Stimulated activated memory B cell treated with anti-CD40 and anti-IgM and Interleukin-4, amounts not matched to agents 10 μg/mL and 1 μg/mL and 100 μg/mL, for 72 hours (primary cell): ENCODE measurements around the gene DHH.

Experiments
- ATAC-seq: fragments of 150-1000 bp; cut with Tn5 transposase; 2 replicates; pipeline ENCODE4 v1.10.0; 2021
- H3K27ac Mint-ChIP-seq: one replicate; pipeline ENCODE4 v1.8.0; 2022; ENCODE audit warnings: mild to moderate bottlenecking, mixed read lengths
- H3K27me3 Mint-ChIP-seq: one replicate; pipeline ENCODE4 v1.8.0; 2022; ENCODE audit warnings: mixed read lengths
- H3K36me3 Mint-ChIP-seq: one replicate; pipeline ENCODE4 v1.8.0; 2022; ENCODE audit warnings: mixed read lengths
- H3K4me1 Mint-ChIP-seq: one replicate; pipeline ENCODE4 v1.8.0; 2022; ENCODE audit warnings: mixed read lengths
- H3K4me3 Mint-ChIP-seq: one replicate; pipeline ENCODE4 v1.8.0; 2022; ENCODE audit warnings: mild to moderate bottlenecking, moderate library complexity, mixed read lengths
- H3K9me3 Mint-ChIP-seq: one replicate; pipeline ENCODE4 v1.8.0; 2022; ENCODE audit warnings: mixed read lengths

The DHH gene

GRCh38 chr12:49092816-49093406, 1.7 kb downstream of the DHH start:
- no peak for ATAC-seq
- Mint-ChIP-seq H3K4me3 (no peak overlapping the region), H3K27ac (no peak overlapping the region), H3K4me1 (peaks cover 62% of the 10 kb centered on the region), H3K36me3 (peaks cover 26% of the 10 kb centered on the region), H3K27me3 (peaks cover 76% of the 10 kb centered on the region), H3K9me3 (no peaks in the 10 kb centered on the region)

- Mint-ChIP-seq H3K9me3 (no peaks in the 10 kb centered on the region), H3K4me3 (peak overlapping the region; percentile 35), H3K27me3 (peaks cover 76% of the 10 kb centered on the region), H3K27ac (no peak overlapping the region), H3K36me3 (peaks cover 21% of the 10 kb centered on the region), H3K4me1 (peaks cover 63% of the 10 kb centered on the region)
- peak; percentile 28 for ATAC-seq
Measured at GRCh38 chr12:49092086-49092815, 2.4 kb downstream of the DHH start.

GRCh38 chr12:49091836-49092085, 2.8 kb downstream of the DHH start:
- H3K4me1 Mint-ChIP-seq = peaks cover 63% of the 10 kb centered on the region
- H3K27me3 Mint-ChIP-seq = peaks cover 76% of the 10 kb centered on the region
- ATAC-seq = no peak
- peak overlapping the region; percentile 35 for H3K4me3 Mint-ChIP-seq
- no peak overlapping the region for H3K27ac Mint-ChIP-seq
- no peaks in the 10 kb centered on the region for H3K9me3 Mint-ChIP-seq
- H3K36me3 Mint-ChIP-seq = peaks cover 18% of the 10 kb centered on the region

GRCh38 chr12:49091056-49091835, 3.4 kb downstream of the DHH start:
- Mint-ChIP-seq H3K9me3 (no peaks in the 10 kb centered on the region), H3K4me3 (peak overlapping the region; percentile 17), H3K27ac (peak overlapping the region; percentile 28), H3K27me3 (peaks cover 76% of the 10 kb centered on the region), H3K36me3 (peaks cover 13% of the 10 kb centered on the region), H3K4me1 (peaks cover 63% of the 10 kb centered on the region)
- no peak for ATAC-seq

- Mint-ChIP-seq H3K9me3 (no peaks in the 10 kb centered on the region), H3K27ac (peak overlapping the region; percentile 28), H3K27me3 (peaks cover 70% of the 10 kb centered on the region), H3K4me3 (peak overlapping the region; percentile 62), H3K4me1 (peaks cover 60% of the 10 kb centered on the region), H3K36me3 (peaks cover 1% of the 10 kb centered on the region)
- ATAC-seq = no peak
Measured at GRCh38 chr12:49089821-49090773, 4.5 kb downstream of the DHH start.

- no peak overlapping the region for H3K4me3 Mint-ChIP-seq
- H3K36me3 Mint-ChIP-seq = no peaks in the 10 kb centered on the region
- no peaks in the 10 kb centered on the region for H3K9me3 Mint-ChIP-seq
- H3K27ac Mint-ChIP-seq = no peak overlapping the region
- no peak for ATAC-seq
- H3K27me3 Mint-ChIP-seq = peaks cover 59% of the 10 kb centered on the region
- H3K4me1 Mint-ChIP-seq = peaks cover 48% of the 10 kb centered on the region
Measured at GRCh38 chr12:49088932-49089330, 5.7 kb downstream of the DHH start.

- Mint-ChIP-seq H3K9me3 (no peaks in the 10 kb centered on the region), H3K4me3 (no peak overlapping the region), H3K4me1 (peaks cover 43% of the 10 kb centered on the region), H3K27ac (no peak overlapping the region), H3K27me3 (peaks cover 53% of the 10 kb centered on the region), H3K36me3 (no peaks in the 10 kb centered on the region)
- ATAC-seq = peak; percentile 94
Measured at GRCh38 chr12:49088150-49088931, 6.3 kb downstream of the DHH start.

GRCh38 chr12:49086116-49086515, 8.5 kb downstream of the DHH start:
- ATAC-seq = no peak
- no peaks in the 10 kb centered on the region for H3K9me3 Mint-ChIP-seq
- no peak overlapping the region for H3K27ac Mint-ChIP-seq
- peaks cover 40% of the 10 kb centered on the region for H3K27me3 Mint-ChIP-seq
- H3K4me1 Mint-ChIP-seq = peaks cover 27% of the 10 kb centered on the region
- no peaks in the 10 kb centered on the region for H3K36me3 Mint-ChIP-seq
- no peak overlapping the region for H3K4me3 Mint-ChIP-seq

- Mint-ChIP-seq H3K27me3 (peaks cover 23% of the 10 kb centered on the region), H3K4me1 (peaks cover 10% of the 10 kb centered on the region), H3K27ac (no peak overlapping the region), H3K36me3 (no peaks in the 10 kb centered on the region), H3K4me3 (no peak overlapping the region), H3K9me3 (no peaks in the 10 kb centered on the region)
- ATAC-seq = no peak
Measured at GRCh38 chr12:49084438-49084837, 10.2 kb downstream of the DHH start.

GRCh38 chr12:49079793-49080192, 14.8 kb downstream of the DHH start:
- Mint-ChIP-seq H3K27me3 (peaks cover 9% of the 10 kb centered on the region), H3K27ac (no peak overlapping the region), H3K36me3 (no peaks in the 10 kb centered on the region), H3K9me3 (no peaks in the 10 kb centered on the region), H3K4me1 (no peaks in the 10 kb centered on the region), H3K4me3 (no peak overlapping the region)
- no peak for ATAC-seq

- ATAC-seq = no peak
Measured at GRCh38 chr12:49070971-49071370, 23.6 kb downstream of the DHH start.

GRCh38 chr12:49069507-49070346, 24.9 kb downstream of the DHH start, which contains the start of gene RHEBL1:
TSS of gene RHEBL1 (minus strand) at chr12:49069979. CDS start at chr12:49069785, 194 bp downstream.
- ATAC-seq = peak; percentile 100
- H3K36me3 Mint-ChIP-seq = no peaks in the 10 kb centered on the region
- H3K9me3 Mint-ChIP-seq = no peaks in the 10 kb centered on the region
- H3K27ac Mint-ChIP-seq = peak within 1 kb of the TSS; percentile 84
- H3K27me3 Mint-ChIP-seq = no peaks in the 10 kb centered on the region
- peak within 1 kb of the TSS; percentile 94 for H3K4me3 Mint-ChIP-seq
- H3K4me1 Mint-ChIP-seq = peaks cover 18% of the 10 kb centered on the region

More at GRCh38 chr12:49070971-49071370, 23.6 kb downstream of the DHH start:
- Mint-ChIP-seq H3K9me3 (no peaks in the 10 kb centered on the region), H3K36me3 (no peaks in the 10 kb centered on the region), H3K4me1 (peaks cover 18% of the 10 kb centered on the region), H3K4me3 (no peak overlapping the region), H3K27ac (peak overlapping the region; percentile 84), H3K27me3 (no peaks in the 10 kb centered on the region)

- ATAC-seq = no peak
- no peaks in the 10 kb centered on the region for H3K9me3 Mint-ChIP-seq
- peak overlapping the region; percentile 94 for H3K4me3 Mint-ChIP-seq
- no peaks in the 10 kb centered on the region for H3K36me3 Mint-ChIP-seq
- peaks cover 21% of the 10 kb centered on the region for H3K4me1 Mint-ChIP-seq
- no peaks in the 10 kb centered on the region for H3K27me3 Mint-ChIP-seq
- H3K27ac Mint-ChIP-seq = peak overlapping the region; percentile 84
Measured at GRCh38 chr12:49068879-49069506, 25.6 kb downstream of the DHH start.
